ENCODE measurements around the gene HAS3. TPM values are rescaled to one million over a fixed set of nuclear protein-coding genes. Genes with fewer than 3 reads are reported as not detected.

HAS3 gene
- total and polyA plus RNA-seq, 4 donors = 0.09 to 0.75 (median 0.26) TPM

DNA sequence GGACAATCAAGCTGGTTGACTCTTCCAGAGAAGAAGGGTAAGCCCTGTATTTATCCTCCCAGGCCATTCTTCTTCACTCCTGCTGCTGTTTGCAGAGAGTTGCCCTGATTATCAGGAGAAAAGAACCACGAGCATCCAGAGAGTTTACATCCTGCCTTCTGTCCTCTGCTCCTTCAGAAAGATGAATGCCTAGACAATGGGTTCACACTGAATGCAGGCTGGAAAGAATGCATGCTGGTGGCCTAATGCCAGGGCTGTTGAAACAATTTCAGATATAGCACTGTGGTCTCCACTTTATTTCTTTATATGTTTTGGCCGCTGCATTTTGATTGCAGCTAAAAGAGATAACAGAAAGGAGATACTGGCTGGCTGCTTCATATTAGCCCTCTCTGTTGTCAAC is 21.2 kb upstream of the HAS3 start:
- 89% methylated on average over 2 of the region's 2 CpGs for WGBS
- no peak for DNase-seq (ENCODE audit: low spot score)
- Histone ChIP-seq H3K27me3 (ENCODE audit: control insufficient read depth in 4 of 4, insufficient read depth in 4 of 4, low read length in 3 of 4) (no peaks in the 10 kb centered on the region), H3K4me1 (ENCODE audit: control insufficient read depth in 4 of 4, insufficient read depth in 4 of 4, low read length in 3 of 4) (peaks cover 4 to 10% (median 8%) of the 10 kb centered on the region in 4 donors), H3K27ac (ENCODE audit: low read depth in 1 of 2, low read length in 2 of 2) (no peak overlapping the region), H3K36me3 (ENCODE audit: control insufficient read depth in 4 of 4, insufficient read depth in 3 of 4, low read depth in 1 of 4, low read length in 3 of 4) (peaks cover 2 to 19% (median 6%) of the 10 kb centered on the region in 4 donors), H3K9ac (ENCODE audit: low read depth in 1 of 2, low read length in 2 of 2) (no peak overlapping the region), H3K9me3 (ENCODE audit: control insufficient read depth in 4 of 4, low read length in 3 of 4) (no peaks in the 10 kb centered on the region), H3K4me3 (ENCODE audit: low read depth in 1 of 3, low read length in 3 of 3) (no peak overlapping the region)
- TF ChIP-seq, protein P1, sequence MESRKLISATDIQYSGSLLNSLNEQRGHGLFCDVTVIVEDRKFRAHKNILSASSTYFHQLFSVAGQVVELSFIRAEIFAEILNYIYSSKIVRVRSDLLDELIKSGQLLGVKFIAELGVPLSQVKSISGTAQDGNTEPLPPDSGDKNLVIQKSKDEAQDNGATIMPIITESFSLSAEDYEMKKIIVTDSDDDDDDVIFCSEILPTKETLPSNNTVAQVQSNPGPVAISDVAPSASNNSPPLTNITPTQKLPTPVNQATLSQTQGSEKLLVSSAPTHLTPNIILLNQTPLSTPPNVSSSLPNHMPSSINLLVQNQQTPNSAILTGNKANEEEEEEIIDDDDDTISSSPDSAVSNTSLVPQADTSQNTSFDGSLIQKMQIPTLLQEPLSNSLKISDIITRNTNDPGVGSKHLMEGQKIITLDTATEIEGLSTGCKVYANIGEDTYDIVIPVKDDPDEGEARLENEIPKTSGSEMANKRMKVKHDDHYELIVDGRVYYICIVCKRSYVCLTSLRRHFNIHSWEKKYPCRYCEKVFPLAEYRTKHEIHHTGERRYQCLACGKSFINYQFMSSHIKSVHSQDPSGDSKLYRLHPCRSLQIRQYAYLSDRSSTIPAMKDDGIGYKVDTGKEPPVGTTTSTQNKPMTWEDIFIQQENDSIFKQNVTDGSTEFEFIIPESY (IDR thresholded peaks at IDR 0.05) = no peak
- no peak for TF ChIP-seq HNF4A (conservative IDR thresholded peaks at IDR 0.05)
- TF ChIP-seq NR2F2 (IDR thresholded peaks at IDR 0.05) = no peak
- TF ChIP-seq YY1 (IDR thresholded peaks at IDR 0.05) = no peak
- TF ChIP-seq, protein P2, sequence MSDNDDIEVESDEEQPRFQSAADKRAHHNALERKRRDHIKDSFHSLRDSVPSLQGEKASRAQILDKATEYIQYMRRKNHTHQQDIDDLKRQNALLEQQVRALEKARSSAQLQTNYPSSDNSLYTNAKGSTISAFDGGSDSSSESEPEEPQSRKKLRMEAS (IDR thresholded peaks at IDR 0.05) = no peak
- TF ChIP-seq TAF1 (conservative IDR thresholded peaks at IDR 0.05) = no peak
- no peak for TF ChIP-seq RXRA (IDR thresholded peaks at IDR 0.05)
- TF ChIP-seq EGR1 (IDR thresholded peaks at IDR 0.05; ENCODE audit: low read depth in 2 of 2) = no peak
- TF ChIP-seq, protein P3, sequence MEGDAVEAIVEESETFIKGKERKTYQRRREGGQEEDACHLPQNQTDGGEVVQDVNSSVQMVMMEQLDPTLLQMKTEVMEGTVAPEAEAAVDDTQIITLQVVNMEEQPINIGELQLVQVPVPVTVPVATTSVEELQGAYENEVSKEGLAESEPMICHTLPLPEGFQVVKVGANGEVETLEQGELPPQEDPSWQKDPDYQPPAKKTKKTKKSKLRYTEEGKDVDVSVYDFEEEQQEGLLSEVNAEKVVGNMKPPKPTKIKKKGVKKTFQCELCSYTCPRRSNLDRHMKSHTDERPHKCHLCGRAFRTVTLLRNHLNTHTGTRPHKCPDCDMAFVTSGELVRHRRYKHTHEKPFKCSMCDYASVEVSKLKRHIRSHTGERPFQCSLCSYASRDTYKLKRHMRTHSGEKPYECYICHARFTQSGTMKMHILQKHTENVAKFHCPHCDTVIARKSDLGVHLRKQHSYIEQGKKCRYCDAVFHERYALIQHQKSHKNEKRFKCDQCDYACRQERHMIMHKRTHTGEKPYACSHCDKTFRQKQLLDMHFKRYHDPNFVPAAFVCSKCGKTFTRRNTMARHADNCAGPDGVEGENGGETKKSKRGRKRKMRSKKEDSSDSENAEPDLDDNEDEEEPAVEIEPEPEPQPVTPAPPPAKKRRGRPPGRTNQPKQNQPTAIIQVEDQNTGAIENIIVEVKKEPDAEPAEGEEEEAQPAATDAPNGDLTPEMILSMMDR (IDR thresholded peaks at IDR 0.05; ENCODE audit: low read depth, low read length, missing input control) = no peak
- TF ChIP-seq FOXA2 (IDR thresholded peaks at IDR 0.05) = no peak

DNA sequence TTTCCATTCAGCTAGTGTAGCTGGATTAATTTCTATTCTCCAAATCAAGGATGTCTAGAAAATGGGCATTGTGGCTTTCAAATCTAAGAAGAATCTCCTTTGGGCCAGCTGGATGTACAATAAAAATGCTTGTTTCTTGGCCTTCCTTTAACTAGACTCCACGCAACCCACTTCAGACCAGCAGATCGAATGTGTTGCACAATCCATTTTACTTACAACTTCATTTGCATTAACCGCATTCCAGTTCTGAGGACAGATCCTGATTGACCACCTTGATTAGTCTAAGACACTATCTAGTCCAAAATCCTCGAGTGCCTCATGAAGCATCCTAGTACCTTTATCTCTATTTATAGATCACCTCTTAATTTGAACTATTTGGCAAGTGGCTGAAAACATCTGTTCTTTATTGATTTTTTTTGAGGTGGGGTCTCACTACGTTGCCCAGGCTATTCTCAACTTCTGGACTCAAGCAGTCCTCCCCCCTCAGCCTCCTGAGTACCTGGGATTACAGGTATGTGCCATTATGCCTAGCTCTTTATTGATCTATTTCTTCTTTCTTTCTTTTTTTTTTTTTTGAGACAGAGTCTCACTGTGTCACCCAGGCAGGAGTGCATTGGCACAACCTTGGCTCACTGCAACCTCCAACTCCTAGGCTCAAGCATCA is 20.3 kb upstream of the HAS3 start:
- no peaks in the 10 kb centered on the region for H3K9me3 ChIP-seq (ENCODE audit: control insufficient read depth in 4 of 4, low read length in 3 of 4)
- H3K4me3 ChIP-seq (ENCODE audit: low read depth in 1 of 3, low read length in 3 of 3) = no peak overlapping the region
- DNase-seq (ENCODE audit: low spot score) = no peak
- peaks cover 2 to 19% (median 6%) of the 10 kb centered on the region in 4 donors for H3K36me3 ChIP-seq (ENCODE audit: control insufficient read depth in 4 of 4, insufficient read depth in 3 of 4, low read depth in 1 of 4, low read length in 3 of 4)
- no peak overlapping the region for H3K9ac ChIP-seq (ENCODE audit: low read depth in 1 of 2, low read length in 2 of 2)
- WGBS = 92% methylated on average over 5 of the region's 5 CpGs
- no peak overlapping the region for H3K27ac ChIP-seq (ENCODE audit: low read depth in 1 of 2, low read length in 2 of 2)
- TF ChIP-seq EGR1 (IDR thresholded peaks at IDR 0.05; ENCODE audit: low read depth in 2 of 2) (no peak), HNF4A (conservative IDR thresholded peaks at IDR 0.05) (no peak), RAD21 (IDR thresholded peaks at IDR 0.05) (no peak), TAF1 (conservative IDR thresholded peaks at IDR 0.05) (no peak), JUND (IDR thresholded peaks at IDR 0.05) (no peak), NR2F2 (IDR thresholded peaks at IDR 0.05) (no peak)
- H3K27me3 ChIP-seq (ENCODE audit: control insufficient read depth in 4 of 4, insufficient read depth in 4 of 4, low read length in 3 of 4) = no peaks in the 10 kb centered on the region
- H3K4me1 ChIP-seq (ENCODE audit: control insufficient read depth in 4 of 4, insufficient read depth in 4 of 4, low read length in 3 of 4) = peaks cover 12 to 19% (median 17%) of the 10 kb centered on the region in 4 donors

DNA sequence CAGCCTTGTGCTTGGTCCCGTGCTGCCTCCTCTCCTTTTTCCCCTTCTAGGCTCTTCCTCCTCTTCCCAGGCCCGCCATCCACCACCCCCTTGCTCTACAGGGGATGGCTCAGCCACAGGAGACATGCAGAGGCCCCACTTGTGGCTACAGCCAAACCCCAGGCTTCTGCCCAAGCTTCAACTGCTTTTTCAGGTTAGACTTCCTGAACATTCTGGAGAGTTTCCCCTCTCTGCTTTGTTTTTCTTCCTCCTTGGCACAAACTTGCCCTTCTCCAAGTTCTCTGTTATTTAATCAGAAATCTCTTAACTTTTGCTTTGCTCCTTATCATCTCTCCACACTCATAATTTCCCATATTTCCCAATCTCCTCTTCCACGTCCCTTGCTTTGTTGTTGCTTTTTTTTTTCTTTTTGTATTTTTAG is 18.3 kb upstream of the HAS3 start:
- DNase-seq (ENCODE audit: low spot score) = no peak
- Histone ChIP-seq H3K4me1 (ENCODE audit: control insufficient read depth in 4 of 4, insufficient read depth in 4 of 4, low read length in 3 of 4) (peaks cover 12 to 19% (median 17%) of the 10 kb centered on the region in 4 donors), H3K27ac (ENCODE audit: low read depth in 1 of 2, low read length in 2 of 2) (no peak overlapping the region), H3K9ac (ENCODE audit: low read depth in 1 of 2, low read length in 2 of 2) (no peak overlapping the region), H3K9me3 (ENCODE audit: control insufficient read depth in 4 of 4, low read length in 3 of 4) (no peaks in the 10 kb centered on the region), H3K36me3 (ENCODE audit: control insufficient read depth in 4 of 4, insufficient read depth in 3 of 4, low read depth in 1 of 4, low read length in 3 of 4) (peaks cover 2 to 19% (median 6%) of the 10 kb centered on the region in 4 donors), H3K4me3 (ENCODE audit: low read depth in 1 of 3, low read length in 3 of 3) (no peak overlapping the region), H3K27me3 (ENCODE audit: control insufficient read depth in 4 of 4, insufficient read depth in 4 of 4, low read length in 3 of 4) (no peaks in the 10 kb centered on the region)
- 82% methylated on average over 3 of the region's 3 CpGs for WGBS
- no peak for TF ChIP-seq RXRA (IDR thresholded peaks at IDR 0.05)
- TF ChIP-seq, protein P1 (IDR thresholded peaks at IDR 0.05) = no peak
- TF ChIP-seq, protein P4, sequence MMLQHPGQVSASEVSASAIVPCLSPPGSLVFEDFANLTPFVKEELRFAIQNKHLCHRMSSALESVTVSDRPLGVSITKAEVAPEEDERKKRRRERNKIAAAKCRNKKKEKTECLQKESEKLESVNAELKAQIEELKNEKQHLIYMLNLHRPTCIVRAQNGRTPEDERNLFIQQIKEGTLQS (IDR thresholded peaks at IDR 0.05) = no peak
- no peak for TF ChIP-seq HNF4G (IDR thresholded peaks at IDR 0.05)
- TF ChIP-seq TAF1 (conservative IDR thresholded peaks at IDR 0.05) = no peak
- no peak for TF ChIP-seq YY1 (IDR thresholded peaks at IDR 0.05)
- TF ChIP-seq FOXA2 (IDR thresholded peaks at IDR 0.05) = no peak
- no peak for TF ChIP-seq FOXA1 (IDR thresholded peaks at IDR 0.05)
- no peak for TF ChIP-seq JUND (IDR thresholded peaks at IDR 0.05)
- TF ChIP-seq NR2F2 (IDR thresholded peaks at IDR 0.05) = no peak
- TF ChIP-seq GABPA (IDR thresholded peaks at IDR 0.05 in 1 of 2, conservative IDR thresholded peaks at IDR 0.05 in 1 of 2) = no peak
- TF ChIP-seq, protein P5, sequence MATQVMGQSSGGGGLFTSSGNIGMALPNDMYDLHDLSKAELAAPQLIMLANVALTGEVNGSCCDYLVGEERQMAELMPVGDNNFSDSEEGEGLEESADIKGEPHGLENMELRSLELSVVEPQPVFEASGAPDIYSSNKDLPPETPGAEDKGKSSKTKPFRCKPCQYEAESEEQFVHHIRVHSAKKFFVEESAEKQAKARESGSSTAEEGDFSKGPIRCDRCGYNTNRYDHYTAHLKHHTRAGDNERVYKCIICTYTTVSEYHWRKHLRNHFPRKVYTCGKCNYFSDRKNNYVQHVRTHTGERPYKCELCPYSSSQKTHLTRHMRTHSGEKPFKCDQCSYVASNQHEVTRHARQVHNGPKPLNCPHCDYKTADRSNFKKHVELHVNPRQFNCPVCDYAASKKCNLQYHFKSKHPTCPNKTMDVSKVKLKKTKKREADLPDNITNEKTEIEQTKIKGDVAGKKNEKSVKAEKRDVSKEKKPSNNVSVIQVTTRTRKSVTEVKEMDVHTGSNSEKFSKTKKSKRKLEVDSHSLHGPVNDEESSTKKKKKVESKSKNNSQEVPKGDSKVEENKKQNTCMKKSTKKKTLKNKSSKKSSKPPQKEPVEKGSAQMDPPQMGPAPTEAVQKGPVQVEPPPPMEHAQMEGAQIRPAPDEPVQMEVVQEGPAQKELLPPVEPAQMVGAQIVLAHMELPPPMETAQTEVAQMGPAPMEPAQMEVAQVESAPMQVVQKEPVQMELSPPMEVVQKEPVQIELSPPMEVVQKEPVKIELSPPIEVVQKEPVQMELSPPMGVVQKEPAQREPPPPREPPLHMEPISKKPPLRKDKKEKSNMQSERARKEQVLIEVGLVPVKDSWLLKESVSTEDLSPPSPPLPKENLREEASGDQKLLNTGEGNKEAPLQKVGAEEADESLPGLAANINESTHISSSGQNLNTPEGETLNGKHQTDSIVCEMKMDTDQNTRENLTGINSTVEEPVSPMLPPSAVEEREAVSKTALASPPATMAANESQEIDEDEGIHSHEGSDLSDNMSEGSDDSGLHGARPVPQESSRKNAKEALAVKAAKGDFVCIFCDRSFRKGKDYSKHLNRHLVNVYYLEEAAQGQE (IDR thresholded peaks at IDR 0.05) = no peak
